Suprapubic skin (tissue), 4 donors: ENCODE data around the gene SLC15A4.

Source experiments
- CTCF ChIP-seq, 2 donors: fragments of 200-600 bp in 1 of 2; fragments of 450-650 bp in 1 of 2; sonication (generic) in 1 of 2; IDR thresholded peaks; one replicate each; pipeline ENCODE4 v1.5.1; 2016 to 2019; ENCODE audit warnings: antibody characterized with exemption in 2 of 2, mild to moderate bottlenecking in 1 of 2, moderate library complexity in 1 of 2
- POLR2A ChIP-seq, 2 donors: fragments of 450-650 bp; IDR thresholded peaks; one replicate each; pipeline ENCODE4 v1.6.1; 2017; ENCODE audit warnings: antibody characterized with exemption in 2 of 2, mild to moderate bottlenecking in 2 of 2, moderate library complexity in 2 of 2
- POLR2AphosphoS5 ChIP-seq, 3 donors: sonication (generic); formaldehyde crosslinking; IDR thresholded peaks; one replicate each; pipeline ENCODE4 v1.6.1; 2017; ENCODE audit warnings: antibody characterized with exemption in 3 of 3

GRCh38 chr12:128767518-128767917, 56.2 kb downstream of the SLC15A4 start:
- TF ChIP-seq CTCF (IDR thresholded peaks at IDR 0.05), result no peak
- TF ChIP-seq POLR2AphosphoS5 (IDR thresholded peaks at IDR 0.05), result no peak
- no peak for TF ChIP-seq POLR2A (IDR thresholded peaks at IDR 0.05)
